NCI-H2107 treated with DMSO at 0.1 percent for 48 hours (cell line): ENCODE measurements around the gene BAD.

Experiments used
- DNase-seq: peaks from one replicate; lab custom pipeline; 2025; ENCODE audit not compliant: unreplicated experiment; lab: John Stamatoyannopoulos, UW

Gene BAD

GRCh38 chr11:64297699-64298358 lies 13.4 kb upstream of the BAD start:
- peak; percentile 11 for DNase-seq

DNA sequence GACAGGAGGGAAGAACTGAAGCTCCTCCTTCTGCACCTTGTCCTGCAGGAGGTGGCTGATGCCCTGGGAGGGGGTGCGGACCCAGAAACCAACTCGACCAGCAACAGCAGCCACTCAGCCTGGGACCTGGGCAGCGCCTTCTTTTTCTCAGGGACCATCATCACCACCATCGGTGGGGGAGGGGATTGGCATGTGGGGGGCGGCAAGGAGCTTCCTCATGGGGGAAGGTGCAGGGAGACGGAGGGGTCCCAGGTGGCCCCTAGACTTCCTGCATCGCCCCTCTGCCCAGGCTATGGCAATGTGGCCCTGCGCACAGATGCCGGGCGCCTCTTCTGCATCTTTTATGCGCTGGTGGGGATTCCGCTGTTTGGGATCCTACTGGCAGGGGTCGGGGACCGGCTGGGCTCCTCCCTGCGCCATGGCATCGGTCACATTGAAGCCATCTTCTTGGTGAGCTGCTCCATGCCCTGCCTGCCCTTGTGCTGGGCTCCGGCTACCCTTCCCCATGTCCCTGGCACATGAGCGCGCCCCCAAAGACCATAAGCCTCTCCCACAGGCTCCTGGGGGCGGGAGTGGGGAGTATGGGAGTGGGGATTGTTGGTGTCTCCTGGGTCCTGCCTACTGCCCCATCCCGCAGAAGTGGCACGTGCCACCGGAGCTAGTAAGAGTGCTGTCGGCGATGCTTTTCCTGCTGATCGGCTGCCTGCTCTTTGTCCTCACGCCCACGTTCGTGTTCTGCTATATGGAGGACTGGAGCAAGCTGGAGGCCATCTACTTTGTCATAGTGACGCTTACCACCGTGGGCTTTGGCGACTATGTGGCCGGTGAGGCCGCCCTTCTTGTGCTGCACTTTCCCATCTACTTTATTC lies 12.6 kb upstream of the BAD start:
- DNase-seq, result no peak

- DNase-seq, result no peak
These were observed 11.8 kb upstream of the BAD start for GRCh38 chr11:64296236-64296635.

GRCh38 chr11:64295760-64296159 lies 11.3 kb upstream of the BAD start:
- no peak for DNase-seq

GRCh38 chr11:64294774-64295173 lies 10.3 kb upstream of the BAD start:
- no peak for DNase-seq

- DNase-seq, result no peak
These were observed 8.2 kb upstream of the BAD start for GRCh38 chr11:64292460-64293254.

DNA sequence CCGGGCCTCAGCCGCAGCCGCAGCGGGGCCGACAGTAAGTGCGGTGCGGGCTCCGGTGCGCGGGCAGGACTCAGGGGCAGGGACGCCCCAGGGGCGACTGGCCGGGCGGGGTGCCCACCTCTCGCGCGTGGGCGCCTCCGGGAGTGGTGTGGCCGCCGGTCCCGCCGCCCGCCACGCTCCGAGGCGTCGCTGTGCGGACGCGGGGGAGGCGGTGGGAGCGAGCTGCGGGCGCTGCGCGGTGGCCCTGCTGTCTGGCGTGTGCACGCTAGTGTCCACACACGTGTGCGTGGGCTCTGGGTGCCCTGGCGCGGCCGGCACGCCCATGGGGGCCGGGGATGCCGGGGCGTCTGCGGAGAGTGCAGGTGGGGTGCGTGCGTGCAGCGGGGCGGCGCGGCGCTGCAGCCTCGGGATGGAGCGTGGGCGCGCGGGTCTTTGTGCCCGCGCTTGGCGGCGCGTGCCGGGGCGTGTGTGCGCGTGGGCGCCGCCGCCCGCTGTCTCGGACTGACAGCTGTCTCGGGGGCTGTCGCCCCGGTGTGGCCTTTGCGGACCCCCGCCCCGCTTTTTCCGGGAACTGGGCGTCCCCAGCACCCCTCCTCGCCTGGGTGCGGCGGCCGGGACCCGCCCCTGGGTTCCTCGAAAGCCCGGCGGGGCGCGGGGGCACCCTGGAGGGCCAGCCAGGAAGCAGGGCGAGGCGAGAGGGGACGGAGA lies 7.4 kb upstream of the BAD start:
- no peak for DNase-seq

- DNase-seq, result no peak
These were observed 6.8 kb upstream of the BAD start, which contains the start of gene KCNK4 for GRCh38 chr11:64291262-64291751. Gene KCNK4, plus strand, starts transcription at chr11:64291302. Its CDS starts 1,717 bp downstream, at chr11:64293019.

GRCh38 chr11:64290352-64291261 lies 6.1 kb upstream of the BAD start:
- DNase-seq, result no peak

DNA sequence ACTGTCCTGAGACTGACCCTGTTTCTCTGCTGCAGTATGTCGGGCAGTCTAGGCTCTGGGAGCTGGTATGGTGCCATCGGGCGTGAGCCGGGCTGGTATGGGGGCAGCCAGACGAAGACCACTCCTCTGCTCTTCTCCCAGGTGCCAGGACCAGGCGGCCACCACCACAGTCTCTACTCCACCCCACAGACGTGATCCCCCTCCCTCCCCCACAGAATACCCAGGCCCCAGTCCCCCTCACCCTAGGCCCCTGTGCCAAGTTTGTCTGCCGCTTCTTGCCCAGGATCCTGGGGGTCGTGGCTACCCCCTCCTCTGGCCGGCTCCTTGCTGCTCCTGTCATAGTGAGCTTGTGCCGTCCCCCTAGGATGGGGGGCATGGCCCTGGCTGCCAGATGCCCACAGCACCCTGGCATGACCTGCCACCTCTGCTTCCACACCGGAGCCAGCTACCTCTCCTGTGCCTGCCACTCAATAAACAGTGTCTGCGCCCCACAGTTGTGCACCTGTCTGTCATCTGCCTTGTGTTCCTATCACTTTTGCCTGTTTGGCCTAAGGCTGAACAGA lies 4.6 kb upstream of the BAD start:
- DNase-seq, result no peak

GRCh38 chr11:64288353-64288750 lies 3.9 kb upstream of the BAD start:
- no peak for DNase-seq

GRCh38 chr11:64287676-64288352 lies 3.3 kb upstream of the BAD start:
- DNase-seq, result no peak

GRCh38 chr11:64286801-64287159 lies 2.3 kb upstream of the BAD start:
- no peak for DNase-seq

- peak; percentile 58 for DNase-seq
These were observed 1.7 kb upstream of the BAD start for GRCh38 chr11:64285885-64286800.

GRCh38 chr11:64284962-64285884 lies 758 bp upstream of the BAD start, which contains the start of gene GPR137:
Gene GPR137, plus strand, starts transcription at chr11:64285848. Its CDS starts 677 bp downstream, at chr11:64286525.
- DNase-seq, result peak; percentile 58

DNA sequence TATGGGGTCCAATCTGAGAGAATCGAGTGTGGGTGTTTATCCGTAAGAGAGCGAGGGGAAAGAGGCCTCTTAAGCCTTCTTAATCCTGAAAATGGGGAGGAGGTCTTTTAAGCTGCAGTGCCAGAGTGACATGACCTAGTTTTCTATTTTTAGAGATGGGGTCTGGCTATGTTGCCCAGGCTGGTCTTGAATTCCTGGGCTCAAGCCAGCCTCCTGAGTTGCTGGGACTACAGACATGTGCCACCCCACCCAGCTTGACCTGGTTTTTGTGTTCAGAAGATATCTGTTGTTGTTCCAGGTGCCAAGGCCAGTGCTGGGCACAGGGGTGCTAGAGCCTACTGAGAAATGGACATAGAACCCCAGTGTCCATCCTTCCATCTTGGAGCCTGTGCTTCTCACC lies 1.4 kb downstream of the BAD start:
- no peak for DNase-seq
